HG03196 (cell line): ENCODE measurements around the gene ZNF784.

Experiments used
- ATAC-seq: cut with Tn5 transposase; IDR thresholded peaks from one replicate; pipeline ENCODE4 v1.9.1; 2021; ENCODE audit not compliant: unreplicated experiment

Gene ZNF784, protein sequence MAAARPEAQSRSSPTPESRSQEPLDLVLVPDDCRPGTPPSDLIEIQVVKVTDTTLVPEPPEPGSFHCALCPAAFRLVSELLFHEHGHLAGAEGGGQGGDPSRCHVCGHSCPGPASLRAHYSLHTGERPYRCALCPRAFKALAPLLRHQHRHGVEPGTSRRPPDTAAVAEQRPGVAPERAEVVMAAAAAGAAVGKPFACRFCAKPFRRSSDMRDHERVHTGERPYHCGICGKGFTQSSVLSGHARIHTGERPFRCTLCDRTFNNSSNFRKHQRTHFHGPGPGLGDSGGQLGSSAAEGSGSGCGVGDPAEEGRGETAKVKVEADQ

DNA sequence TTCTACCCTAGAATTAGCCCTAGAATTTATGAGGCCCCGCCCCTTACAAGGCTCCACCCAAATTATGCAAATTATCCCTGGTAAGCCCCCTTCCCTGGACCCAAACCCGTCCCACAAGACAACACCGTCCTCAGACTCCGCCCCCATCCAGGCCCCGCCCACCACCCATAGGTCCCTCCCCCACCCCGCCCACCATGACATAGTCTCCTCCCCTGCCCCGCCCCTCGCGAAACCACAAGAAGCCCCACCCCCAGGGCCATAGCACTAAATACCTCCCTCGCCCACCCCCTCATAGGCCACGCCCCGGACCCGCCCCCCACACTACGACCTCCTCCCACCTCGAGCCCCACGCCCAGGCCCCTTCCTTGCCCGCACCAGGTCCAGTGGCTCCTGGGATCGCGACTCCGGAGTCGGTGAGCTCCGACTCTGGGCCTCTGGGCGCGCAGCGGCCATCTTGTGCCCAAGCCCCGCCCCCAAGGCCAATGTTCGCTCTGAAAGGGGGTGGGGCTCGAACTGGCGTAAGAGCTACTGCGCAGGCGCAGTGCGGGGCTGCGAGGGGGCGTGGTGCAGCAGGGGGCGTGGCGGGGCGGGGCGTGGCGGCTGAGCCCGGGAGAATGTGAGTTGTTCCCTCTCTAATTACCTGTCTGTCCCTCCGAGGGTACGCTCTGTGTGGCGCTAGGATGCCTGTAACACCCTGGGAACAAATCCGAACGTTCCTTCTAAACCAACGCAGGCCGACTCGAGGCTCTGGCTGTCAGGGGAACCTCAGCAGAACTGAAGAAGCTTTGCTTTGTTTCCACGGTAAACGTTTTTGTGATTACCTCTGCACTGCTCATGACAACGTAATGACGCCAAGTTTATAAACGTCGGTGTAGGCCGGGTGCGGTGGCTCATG, at the start of gene ZNF784:
Gene ZNF784 (minus strand): TSS at position 458 of the 895 bp plus-strand sequence. CDS start 5 bp downstream, at position 453.
- ATAC-seq = no peak

DNA sequence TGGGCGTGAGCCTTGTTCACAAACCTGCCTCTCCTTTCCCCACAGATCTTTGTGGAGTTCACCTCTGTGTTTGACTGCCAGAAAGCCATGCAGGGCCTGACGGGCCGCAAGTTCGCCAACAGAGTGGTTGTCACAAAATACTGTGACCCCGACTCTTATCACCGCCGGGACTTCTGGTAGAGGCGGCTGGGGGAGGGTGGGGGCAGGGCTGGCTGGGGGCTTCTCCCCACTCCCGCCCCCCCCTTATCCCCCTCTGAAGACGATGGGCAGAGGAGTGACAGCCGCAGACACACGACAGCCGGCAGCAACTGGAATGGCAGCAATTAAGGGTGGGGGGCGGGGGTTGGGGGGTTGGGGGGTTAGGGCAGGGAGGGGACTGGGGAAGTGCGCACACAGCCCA, 49.5 kb upstream of the ZNF784 start:
- no peak for ATAC-seq

DNA sequence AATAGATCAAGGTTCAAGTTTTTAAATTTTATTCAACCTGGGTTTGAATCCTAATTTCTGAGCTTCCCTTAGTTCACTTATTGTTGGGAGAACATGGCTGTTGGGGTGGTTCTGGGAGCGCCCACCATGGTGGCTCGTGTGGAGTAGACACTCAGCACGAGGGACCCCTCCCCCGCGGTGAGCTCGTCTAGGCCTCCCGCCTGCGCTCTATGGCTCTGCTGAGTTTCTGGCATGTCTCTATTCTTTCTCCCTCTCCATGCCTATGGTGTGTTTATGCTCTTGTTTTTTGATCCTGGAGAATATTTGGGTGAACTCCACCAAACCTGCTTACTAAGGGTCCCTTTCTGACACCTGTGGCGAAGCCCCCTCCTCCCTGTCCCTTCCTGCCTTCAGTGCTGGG, 49.1 kb upstream of the ZNF784 start:
- ATAC-seq = no peak

DNA sequence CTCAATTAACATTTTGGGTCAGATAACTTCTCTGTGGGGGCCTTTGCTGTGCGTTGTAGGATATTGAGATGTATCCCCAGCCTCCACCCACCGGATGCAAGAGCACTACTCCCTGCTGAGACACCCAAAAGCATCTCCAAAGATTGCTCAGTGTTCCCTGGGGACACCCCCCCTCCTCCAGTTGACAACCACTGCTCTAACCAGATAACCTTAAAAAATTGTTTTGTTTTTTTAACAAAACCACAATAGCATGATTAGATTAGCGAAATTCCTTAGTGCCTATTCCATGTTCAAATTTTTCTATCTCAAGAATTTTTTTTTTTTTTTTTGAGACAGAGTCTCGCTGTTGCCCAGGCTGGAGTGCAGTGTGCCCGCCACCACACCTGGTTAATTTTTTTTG, 48.1 kb upstream of the ZNF784 start:
- ATAC-seq = no peak

DNA sequence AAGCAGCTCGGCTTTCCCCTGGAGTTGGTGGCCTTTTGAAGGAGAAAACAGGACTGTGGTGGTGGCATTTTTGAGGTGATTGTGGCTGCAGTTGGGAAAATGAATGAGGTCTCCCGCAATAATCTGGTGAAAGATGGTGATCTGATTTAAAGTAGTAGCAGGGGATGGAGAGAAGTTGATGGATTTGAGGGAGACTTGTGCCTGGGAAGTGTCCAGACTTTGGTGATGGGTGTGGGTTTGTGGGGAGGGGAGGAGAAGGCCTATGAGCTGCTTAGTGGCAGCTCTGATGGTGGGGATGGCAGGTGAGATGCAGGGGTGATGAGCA, 46.6 kb upstream of the ZNF784 start:
- ATAC-seq = no peak

DNA sequence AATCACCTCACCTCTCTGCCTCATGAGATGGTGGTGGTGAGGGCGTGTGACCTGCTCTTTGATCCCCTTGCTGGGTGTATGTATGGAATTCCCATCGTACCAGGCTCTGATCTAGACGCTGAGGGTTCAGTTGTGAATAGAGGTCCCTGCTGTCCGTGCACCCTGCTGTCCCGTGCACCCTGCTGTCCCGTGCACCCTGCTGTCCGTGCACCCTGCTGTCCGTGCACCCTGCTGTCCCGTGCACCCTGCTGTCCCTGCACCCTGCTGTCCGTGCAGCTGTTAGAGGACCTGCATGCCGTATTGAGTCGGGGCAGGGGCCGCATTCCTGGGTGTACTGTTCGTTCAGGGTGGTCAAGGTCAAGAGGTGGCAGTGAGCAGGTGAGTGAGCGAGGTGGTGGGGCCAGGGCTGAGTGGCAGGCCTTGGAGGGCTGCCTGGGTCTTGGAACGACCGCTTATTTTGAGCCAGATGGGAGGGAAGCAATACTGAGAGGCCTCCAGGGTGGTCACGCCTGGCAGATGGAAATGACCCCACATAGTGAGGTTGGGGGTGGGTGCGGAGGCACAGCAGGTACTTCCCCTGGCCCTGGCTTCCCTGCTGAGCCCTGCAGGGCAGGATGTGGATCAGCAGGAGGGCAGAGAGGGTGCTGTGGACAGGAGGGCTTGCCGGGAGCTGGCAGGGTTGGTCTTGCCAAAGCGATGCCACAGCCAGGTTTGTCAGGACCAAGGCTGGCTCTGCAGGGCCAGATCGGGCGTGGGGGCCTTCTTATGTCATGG, 46.1 kb upstream of the ZNF784 start:
- ATAC-seq = no peak

DNA sequence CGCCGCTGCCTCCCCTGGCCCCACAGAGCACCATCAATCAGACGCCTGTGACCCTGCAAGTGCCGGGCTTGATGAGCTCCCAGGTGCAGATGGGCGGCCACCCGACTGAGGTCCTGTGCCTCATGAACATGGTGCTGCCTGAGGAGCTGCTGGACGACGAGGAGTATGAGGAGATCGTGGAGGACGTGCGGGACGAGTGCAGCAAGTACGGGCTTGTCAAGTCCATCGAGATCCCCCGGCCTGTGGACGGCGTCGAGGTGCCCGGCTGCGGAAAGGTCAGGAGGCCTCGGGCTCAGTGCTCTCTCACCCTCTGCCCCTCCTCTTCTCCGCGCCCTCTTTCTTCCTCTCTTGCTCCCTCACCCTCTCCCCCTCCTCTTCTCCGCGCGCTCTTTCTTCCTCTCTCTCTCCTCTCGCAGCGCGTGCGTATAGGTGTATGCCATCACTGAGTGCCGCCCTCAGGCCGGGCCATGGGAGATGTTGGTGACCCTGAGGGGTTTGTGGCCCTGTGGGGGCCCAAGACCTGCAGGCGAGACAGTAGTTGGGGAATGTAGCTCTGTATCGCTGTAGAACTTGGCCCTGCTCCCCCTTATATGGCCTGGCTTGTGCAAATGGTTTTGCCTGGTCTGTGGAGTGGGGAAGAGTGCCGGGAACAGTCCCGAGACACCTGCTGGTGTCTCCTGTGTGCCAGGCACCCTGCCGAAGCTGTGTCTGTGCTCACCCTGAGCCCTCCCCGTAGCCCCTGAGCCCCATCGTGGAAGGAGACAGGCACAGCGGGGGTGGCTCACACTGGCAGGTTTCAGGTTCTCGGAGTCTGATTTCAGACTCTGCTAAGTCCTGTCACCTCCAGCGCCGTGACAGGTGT, 45.3 kb upstream of the ZNF784 start:
- no peak for ATAC-seq

DNA sequence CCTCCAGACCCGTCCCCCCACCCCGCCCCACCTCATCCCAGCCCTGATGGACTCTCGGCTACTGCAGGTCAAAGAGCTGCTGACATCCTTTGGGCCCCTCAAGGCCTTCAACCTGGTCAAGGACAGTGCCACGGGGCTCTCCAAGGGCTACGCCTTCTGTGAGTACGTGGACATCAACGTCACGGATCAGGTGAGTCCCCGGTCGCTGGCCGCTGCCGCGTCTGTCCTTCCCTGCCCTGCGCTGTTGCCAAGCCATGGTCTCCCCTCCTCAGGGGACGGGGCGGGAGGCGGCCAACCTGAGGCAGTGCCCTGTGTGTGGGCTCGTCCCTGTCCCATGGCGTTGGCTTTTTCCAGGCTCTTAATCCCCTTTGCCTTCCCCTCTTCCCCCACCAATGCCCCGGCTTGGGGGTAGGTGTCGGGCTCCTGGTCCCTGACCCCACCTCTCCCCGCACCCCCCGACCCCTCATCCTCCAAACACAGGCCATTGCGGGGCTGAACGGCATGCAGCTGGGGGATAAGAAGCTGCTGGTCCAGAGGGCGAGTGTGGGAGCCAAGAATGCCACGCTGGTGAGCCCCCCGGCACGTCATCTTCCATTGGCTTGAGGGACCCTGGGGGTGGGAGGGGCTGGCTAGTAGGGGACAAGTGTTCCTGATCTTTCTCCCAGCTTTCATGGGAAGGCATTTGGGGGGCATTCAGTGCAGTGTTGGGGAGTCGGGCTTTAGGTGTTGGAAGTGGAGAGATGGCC, 44.4 kb upstream of the ZNF784 start:
- no peak for ATAC-seq

DNA sequence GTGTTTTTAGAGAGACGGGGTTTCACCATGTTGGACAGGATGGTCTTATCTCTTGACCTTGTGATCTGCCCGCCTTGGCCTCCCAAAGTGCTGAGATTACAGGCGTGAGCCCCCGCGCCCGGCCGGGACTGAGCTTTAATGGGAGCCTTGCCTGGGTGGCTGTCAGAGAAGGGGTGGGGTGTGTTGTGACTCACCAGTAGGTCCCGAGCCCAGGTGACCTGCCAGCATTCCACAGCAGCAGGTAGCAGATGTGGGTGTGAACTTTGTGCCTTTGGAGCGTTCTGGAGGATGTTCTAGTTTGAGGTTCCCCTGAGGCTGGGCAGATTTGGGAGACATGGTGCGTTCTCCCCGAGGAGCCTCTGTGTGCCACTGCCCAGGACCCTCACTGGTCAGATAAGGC, 43.6 kb upstream of the ZNF784 start:
- no peak for ATAC-seq

DNA sequence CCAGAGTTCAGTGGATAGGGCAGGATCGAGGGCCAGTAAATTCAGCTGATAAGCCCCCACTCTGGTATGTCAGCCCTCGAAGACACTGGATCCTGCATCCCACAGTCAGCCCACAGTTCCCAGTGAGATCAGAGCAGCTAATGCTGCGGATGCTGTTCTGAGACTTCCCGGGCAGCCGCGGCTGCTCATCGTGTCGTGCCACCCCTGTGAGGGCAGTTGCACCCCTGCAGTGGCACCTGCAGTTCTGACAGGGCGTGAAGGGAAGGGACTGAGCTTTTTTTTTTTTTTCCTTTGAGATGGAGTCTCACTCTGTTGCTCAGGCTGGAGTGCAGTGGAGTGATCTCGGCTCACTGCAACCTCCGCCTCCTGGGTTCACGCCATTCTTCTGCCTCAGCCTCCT, 43.1 kb upstream of the ZNF784 start:
- ATAC-seq = no peak

DNA sequence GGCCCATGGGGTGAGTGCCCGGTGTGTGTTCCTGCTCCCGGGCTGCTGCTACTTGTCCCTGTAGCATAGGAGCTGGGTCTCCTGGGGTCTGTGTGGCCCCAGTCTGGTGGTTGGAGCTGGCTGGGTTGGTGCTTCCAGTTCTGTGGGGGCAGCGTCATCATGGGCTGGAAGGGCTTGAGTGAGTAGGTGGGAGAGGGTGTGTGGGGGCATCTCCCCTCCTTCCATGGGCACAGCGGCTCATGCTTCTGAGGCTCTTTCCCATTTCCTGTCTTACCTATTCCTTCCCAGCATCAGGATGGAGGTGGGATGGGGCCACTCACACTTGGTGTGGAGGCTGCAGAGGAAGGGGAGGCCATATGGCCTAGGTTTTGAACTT, 42.6 kb upstream of the ZNF784 start:
- ATAC-seq = no peak

DNA sequence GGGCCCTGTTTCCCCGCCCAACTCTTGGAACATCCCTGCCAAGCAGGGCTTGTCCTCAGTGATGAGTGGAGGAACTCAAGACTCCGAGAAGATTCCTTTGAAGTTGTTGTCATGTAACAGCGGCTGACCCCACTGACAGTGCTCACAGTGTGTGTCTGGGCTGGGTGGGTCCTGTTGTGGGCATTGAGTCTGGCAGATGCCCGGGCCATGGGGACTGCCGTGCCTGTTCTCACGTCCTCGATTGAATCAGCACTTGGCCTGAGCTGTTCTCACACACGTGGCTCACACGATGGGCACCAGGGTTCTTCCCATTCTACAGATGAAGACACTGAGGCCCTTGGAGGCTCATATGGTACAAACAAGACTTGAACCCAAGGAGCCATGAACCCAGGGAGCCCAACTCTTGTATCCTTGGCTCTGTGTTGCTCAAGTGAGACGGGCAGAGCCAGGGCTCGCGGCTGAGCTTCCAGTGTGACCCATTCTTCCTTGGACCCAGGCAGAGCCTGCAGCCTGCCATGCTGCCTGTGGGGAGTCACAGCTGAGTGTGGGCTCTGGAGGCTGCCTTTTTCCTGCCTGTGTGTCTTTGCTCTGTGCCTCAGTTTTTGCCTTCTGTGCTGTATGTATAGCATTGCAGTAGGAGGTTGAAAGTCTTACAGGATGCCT, 42.1 kb upstream of the ZNF784 start:
- ATAC-seq = no peak

DNA sequence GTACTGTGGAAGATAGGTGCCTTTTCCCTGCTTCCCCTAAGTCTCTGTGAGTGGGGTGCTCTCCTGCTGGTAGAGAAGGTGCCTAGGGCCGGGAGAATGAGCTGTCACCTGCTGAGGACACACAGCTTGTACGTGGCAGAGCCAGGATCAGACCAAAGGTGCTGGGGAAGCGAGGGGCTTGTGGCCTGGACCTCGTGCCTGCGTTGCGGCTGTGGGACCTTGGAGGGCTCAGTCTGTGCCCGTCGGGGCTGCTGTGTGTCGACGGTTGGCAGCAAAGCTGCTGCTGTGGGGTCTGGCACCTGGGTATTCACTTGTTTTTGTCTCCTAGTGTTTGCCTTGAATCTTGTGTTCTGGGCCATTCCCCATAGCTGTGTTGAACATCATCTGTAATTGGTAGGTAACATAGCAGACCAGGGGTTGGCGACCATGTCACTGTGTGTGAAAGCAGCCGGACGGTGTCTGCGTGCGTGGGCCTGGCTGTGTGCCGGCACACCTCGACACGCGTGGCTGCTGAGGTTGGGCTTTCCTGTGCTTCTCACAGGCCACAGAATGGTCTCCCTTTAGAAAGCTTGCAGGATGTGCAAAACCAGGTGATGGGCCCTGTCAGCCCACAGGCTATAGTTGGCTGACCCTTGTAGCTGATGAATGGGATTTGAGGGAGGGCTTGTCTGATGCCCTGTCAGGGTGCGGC, 39.6 kb upstream of the ZNF784 start:
- ATAC-seq = no peak

DNA sequence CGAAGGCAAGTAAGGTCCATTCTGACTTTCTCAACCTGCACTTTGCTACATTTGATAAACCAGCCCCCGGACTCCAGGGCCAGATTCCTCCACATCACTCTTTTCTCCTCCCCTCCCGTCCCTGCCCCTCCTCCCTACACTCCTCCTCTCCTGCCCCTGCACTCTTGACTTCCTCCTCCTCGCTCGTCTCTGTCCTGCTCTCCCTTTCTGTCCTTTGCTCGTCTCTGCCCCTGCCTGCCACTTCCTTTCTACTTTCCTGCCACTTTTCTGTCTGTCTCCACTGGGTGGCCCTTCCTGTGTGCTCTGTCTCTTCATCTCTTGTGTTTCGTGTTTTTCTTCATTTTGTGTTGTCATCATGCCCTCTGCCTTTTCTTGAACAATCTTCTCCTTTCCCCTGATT, 37.5 kb upstream of the ZNF784 start:
- ATAC-seq = no peak

DNA sequence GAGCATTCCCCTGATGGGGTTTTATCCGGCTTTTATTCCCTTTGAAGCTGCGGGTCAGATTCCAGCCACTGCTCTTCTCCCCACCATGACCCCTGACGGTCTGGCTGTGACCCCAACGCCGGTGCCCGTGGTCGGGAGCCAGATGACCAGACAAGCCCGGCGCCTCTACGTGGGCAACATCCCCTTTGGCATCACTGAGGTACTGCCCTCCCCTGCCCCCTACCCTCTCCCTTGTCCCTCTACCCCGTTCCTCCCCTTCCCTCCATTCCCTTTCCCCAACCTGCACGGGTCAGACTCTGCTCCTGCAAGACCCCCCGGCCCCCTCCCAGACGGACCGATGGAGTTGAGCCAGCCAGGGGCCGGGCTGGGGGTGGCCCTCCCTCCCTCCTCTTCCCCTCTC, 36.6 kb upstream of the ZNF784 start:
- no peak for ATAC-seq

DNA sequence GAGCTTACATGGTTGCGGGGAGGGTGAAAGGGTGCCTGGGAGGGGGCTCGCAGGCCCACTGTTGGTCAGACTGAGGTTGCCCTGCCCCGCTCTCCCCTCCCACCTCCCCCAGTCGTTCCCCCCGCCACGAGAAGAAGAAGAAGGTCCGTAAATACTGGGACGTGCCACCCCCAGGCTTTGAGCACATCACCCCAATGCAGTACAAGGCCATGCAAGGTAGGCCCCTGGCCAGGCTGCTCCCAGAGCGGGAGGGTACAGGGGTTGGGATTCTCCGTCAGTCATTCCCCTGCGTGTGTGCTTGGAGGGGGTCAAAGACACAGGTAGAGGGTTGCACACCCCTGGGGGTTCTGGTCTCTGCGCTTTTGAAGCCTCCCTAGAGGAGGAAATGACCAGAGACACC, 36.0 kb upstream of the ZNF784 start:
- no peak for ATAC-seq

DNA sequence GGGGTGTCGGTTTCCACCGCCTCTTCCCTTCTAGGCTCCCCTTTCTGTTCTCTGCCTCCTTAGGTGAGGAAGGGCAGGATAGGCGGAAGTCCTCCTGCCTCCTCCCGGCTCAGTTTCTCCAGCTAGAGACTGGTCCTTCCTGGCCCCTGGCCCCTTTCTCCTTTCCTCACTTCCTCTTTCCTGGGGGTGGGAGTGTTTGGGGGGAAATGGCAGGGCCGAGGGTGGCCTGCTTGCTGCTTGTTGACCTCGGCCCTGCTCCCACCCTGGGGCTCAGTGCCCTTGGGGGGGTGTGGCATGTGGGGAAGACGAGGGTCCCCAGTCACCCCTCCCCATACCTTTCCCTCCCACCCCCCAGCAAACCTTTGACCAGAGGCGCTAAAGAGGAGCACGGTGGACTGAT, 35.5 kb upstream of the ZNF784 start:
- ATAC-seq = no peak

DNA sequence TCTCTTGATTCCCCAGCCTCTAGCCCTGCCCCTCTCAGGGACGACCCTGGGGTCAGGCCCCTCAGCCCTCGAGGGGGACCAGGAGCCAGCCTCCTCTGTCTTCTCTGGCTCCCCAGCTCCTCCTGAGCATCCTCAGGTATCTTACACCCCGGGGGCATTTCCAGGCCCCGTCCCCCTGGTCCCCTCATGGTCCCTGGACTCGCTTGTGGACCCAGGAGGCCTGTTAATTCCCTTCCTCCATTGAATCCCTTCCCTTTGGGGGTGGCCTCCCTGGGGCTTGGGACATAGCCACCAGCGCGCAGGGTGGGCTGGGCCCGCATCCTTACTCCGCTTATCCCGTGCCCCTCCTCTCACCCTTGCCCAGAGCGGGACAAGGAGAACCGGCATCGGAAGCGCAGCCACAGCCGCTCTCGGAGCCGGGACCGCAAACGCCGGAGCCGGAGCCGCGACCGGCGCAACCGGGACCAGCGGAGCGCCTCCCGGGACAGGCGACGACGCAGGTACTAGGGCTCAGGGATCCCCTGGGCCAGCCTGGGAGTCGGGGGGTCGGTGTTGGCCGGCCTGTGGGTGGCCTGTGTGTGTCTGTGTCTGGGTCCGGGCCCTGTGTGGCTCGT, 34.6 kb upstream of the ZNF784 start:
- no peak for ATAC-seq
